Heart left ventricle (tissue), 16 donors: ENCODE data around the gene OSGIN1. TPM values are rescaled to one million over a fixed set of nuclear protein-coding genes. Genes with fewer than 3 reads are reported as not detected.

Source experiments
- ATAC-seq, 4 donors: fragments of 200-7000 bp; cut with Tn5 transposase; one replicate each; pipeline ENCODE4 v1.9.1; 2020 to 2022; ENCODE audit warnings: moderate library complexity in 4 of 4, mild to moderate bottlenecking in 3 of 4, moderate number of reproducible peaks in 1 of 4
- DNase-seq, 5 donors: peaks; one replicate each; pipeline ENCODE4 v3.0.0-alpha.2; 2020
- H3K27ac ChIP-seq, 12 donors: fragments of 200-600 bp; sonication (generic) in 4 of 12; one replicate each; pipeline versions ENCODE4 v1.5.0 to v1.8.0; 2016 to 2022; ENCODE audit warnings: mild to moderate bottlenecking in 2 of 12
- H3K27me3 ChIP-seq, 9 donors: fragments of 200-600 bp; sonication (generic) in 2 of 9; one replicate each; pipeline versions ENCODE4 v1.5.1 to v1.8.0; 2016 to 2022; ENCODE audit warnings: mild to moderate bottlenecking in 3 of 9
- H3K36me3 ChIP-seq, 9 donors: fragments of 200-600 bp; sonication (generic) in 2 of 9; one replicate each; pipeline versions ENCODE4 v1.5.0 to v1.8.0; 2018 to 2022; ENCODE audit warnings: mild to moderate bottlenecking in 2 of 9
- H3K4me1 ChIP-seq, 12 donors: fragments of 200-600 bp; sonication (generic) in 4 of 12; one replicate each; pipeline versions ENCODE4 v1.5.0 to v1.8.0; 2016 to 2022; ENCODE audit warnings: mild to moderate bottlenecking in 3 of 12
- H3K4me3 ChIP-seq, 12 donors: fragments of 200-600 bp; sonication (generic) in 4 of 12; one replicate each; pipeline versions ENCODE4 v1.5.0 to v1.8.0; 2017 to 2022; ENCODE audit warnings: mild to moderate bottlenecking in 9 of 12, moderate library complexity in 4 of 12
- H3K9me3 ChIP-seq, 12 donors: fragments of 200-600 bp; sonication (generic) in 4 of 12; one replicate each; pipeline versions ENCODE4 v1.5.0 to v1.8.0; 2016 to 2022; ENCODE audit warnings: mild to moderate bottlenecking in 1 of 12
- POLR2A ChIP-seq, 2 donors: fragments of 450-650 bp; IDR thresholded peaks; one replicate each; pipeline ENCODE4 v1.6.1; 2017; ENCODE audit warnings: antibody characterized with exemption in 2 of 2, mild to moderate bottlenecking in 2 of 2, moderate library complexity in 2 of 2
- WGBS, 4 donors: extraction: QIAGEN DNeasy Blood & Tissue Kit in 2 of 4; methylation state at CpG; one replicate each; pipeline versions ENCODE4 v1.1.5 to v1.1.7; 2013 to 2018; 5-methylcytosine and 5-hydroxymethylcytosine counted together
- intact Hi-C, 10 donors: fragments of 100-400 bp; cut with DNase I; formaldehyde crosslinking; loops; one replicate each; pipeline versions ENCODE4 v1.11.1 to v1.14.2; 2022
- polyA plus RNA-seq, 2 donors: library from polyadenylated mRNA; stranded (reverse); fragments of 200-250 nt; gene quantifications; one replicate each; pipeline ENCODE4 v1.2.3, GENCODE V29; 2013
- total RNA-seq, 9 donors: library from RNA; depleted of rRNA in 2 of 9; stranded (reverse); fragments of >200 nt in 2 of 9; fragmentation: NEBNext Ultra II Directional in 3 of 9; extraction: Animal tissue kit (Norgen Biotek cat#: 25700) in 3 of 9; gene quantifications; one replicate each; pipeline versions ENCODE4 v1.1.0 to v1.2.4, GENCODE V29; 2016 to 2023
- TF ChIP-seq, protein P1 (sequence below), 12 donors: fragments of 200-600 bp; sonication (generic) in 4 of 12; IDR thresholded peaks; one replicate each; pipeline versions ENCODE4 v1.5.0 to v1.8.0; 2018 to 2022; ENCODE audit warnings: antibody characterized with exemption in 12 of 12, mild to moderate bottlenecking in 5 of 12
- donor health status: ischemic (EF 13 %, LVEDD 7.1; RV severe dilation, severe dysfunction).
- donor health status: healthy with polysubstance abuse.
- donor health status: DM: no; HTN: yes; CAD: no.
- donor health status: DM: no; HTN: no; CAD: no.
- donor health status: ischemic (EF 25% LVEDD 6.9; RV normal size, moderate dysfunction).
- donor health status: ischemic (EF 25% LVEDD 5.7; RV mildly dilated, moderate dysfunction).
- donor health status: healthy.
- donor health status: DM: yes; HTN: yes; CAD: no.
- donor health status: ischemic (EF 35%, LVEDD 5.7; RV mildly dilated, moderate dysfunction).
- donor health status: nonischemic (EF 11% LVEDD 7.7; RV severe dilation, severe dysfunction).
- donor health status: DM: yes; HTN: yes; CAD: no.
- donor health status: PGD.
- donor health status: ischemic (EF 29% LVEDD 5.4; RV normal size, mild dysfunction).
- donor health status: nonischemic (EF 23%, LVEDD 6.1; RV moderate dilation, normal function).

The OSGIN1 gene
- total and polyA plus RNA-seq, 11 donors, result 3.3 to 12.8 (median 7.0) TPM

- ATAC-seq (no peak), DNase-seq (no peak)
- TF ChIP-seq POLR2A (IDR thresholded peaks at IDR 0.05), result no peak
- TF ChIP-seq, protein P1, sequence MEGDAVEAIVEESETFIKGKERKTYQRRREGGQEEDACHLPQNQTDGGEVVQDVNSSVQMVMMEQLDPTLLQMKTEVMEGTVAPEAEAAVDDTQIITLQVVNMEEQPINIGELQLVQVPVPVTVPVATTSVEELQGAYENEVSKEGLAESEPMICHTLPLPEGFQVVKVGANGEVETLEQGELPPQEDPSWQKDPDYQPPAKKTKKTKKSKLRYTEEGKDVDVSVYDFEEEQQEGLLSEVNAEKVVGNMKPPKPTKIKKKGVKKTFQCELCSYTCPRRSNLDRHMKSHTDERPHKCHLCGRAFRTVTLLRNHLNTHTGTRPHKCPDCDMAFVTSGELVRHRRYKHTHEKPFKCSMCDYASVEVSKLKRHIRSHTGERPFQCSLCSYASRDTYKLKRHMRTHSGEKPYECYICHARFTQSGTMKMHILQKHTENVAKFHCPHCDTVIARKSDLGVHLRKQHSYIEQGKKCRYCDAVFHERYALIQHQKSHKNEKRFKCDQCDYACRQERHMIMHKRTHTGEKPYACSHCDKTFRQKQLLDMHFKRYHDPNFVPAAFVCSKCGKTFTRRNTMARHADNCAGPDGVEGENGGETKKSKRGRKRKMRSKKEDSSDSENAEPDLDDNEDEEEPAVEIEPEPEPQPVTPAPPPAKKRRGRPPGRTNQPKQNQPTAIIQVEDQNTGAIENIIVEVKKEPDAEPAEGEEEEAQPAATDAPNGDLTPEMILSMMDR (IDR thresholded peaks at IDR 0.05), result no peak
- Histone ChIP-seq H3K9me3 (no peaks in the 10 kb centered on the region), H3K4me1 (peaks cover 0 to 19% (median 5%) of the 10 kb centered on the region in 12 donors), H3K27me3 (no peaks in the 10 kb centered on the region), H3K4me3 (no peak overlapping the region), H3K27ac (no peak overlapping the region), H3K36me3 (no peaks in the 10 kb centered on the region)
- 86 to 96% (median 91%) methylated on average over 14 of the region's 14 CpGs for WGBS, 4 donors
- intact Hi-C loops, result loop anchor here in 1 of 10 donors (5.0 kb wide), 1 partner anchor 115 kb away; no protein-coding TSS in a partner anchor
Measured at GRCh38 chr16:83942074-83942473, 11.0 kb upstream of the OSGIN1 start.

- Histone ChIP-seq H3K4me1 (peaks cover 0 to 19% (median 5%) of the 10 kb centered on the region in 12 donors), H3K27ac (no peak overlapping the region), H3K36me3 (no peaks in the 10 kb centered on the region), H3K27me3 (no peaks in the 10 kb centered on the region), H3K9me3 (no peaks in the 10 kb centered on the region), H3K4me3 (no peak overlapping the region)
- WGBS, 4 donors, result 55 to 64% (median 56%) methylated on average over 11 of the region's 11 CpGs
- no peak for DNase-seq
- intact Hi-C loops, result loop anchor here in 1 of 10 donors (5.0 kb wide), 1 partner anchor 116 kb away; no protein-coding TSS in a partner anchor
- ATAC-seq, result peak in 1 of 4 donors; percentile 44
- TF ChIP-seq, protein P1 (IDR thresholded peaks at IDR 0.05), result no peak
- TF ChIP-seq POLR2A (IDR thresholded peaks at IDR 0.05), result no peak
Measured at GRCh38 chr16:83942815-83943515, 10.1 kb upstream of the OSGIN1 start.

- intact Hi-C loops, result loop anchor here in 1 of 10 donors (5.0 kb wide), 1 partner anchor 116 kb away; no protein-coding TSS in a partner anchor
- DNase-seq, result no peak
Measured at GRCh38 chr16:83943516-83944050, 9.5 kb upstream of the OSGIN1 start.

DNA sequence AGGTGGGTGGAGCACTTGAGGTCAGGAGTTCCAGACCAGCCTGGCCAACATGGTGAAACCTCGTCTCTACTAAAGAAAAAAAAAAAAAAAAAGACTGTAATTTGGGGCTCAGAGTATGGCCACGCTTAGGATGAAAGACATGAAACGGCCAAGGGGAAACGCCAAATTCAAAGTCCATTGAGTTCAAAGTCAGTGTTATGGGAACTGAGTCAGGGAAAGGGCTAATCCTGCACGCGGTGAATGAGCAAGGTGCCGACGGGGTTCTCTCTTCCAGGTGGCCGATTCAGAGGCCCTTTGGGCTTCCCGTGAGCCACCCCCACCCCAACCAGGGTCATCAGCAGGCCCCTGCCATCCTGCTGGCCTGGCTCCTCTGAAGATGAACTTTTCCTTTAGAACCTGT lies 7.5 kb upstream of the OSGIN1 start:
- TF ChIP-seq, protein P1 (IDR thresholded peaks at IDR 0.05), result no peak
- no peak for TF ChIP-seq POLR2A (IDR thresholded peaks at IDR 0.05)
- H3K27me3 ChIP-seq, result no peaks in the 10 kb centered on the region
- no peak overlapping the region for H3K4me3 ChIP-seq
- no peak for ATAC-seq
- H3K27ac ChIP-seq, result no peak overlapping the region
- H3K9me3 ChIP-seq, result no peaks in the 10 kb centered on the region
- intact Hi-C loops, result no loop called here
- WGBS, 4 donors, result 90 to 95% (median 91%) methylated on average over 10 of the region's 10 CpGs
- no peaks in the 10 kb centered on the region for H3K36me3 ChIP-seq
- peaks cover 0 to 11% (median 0%) of the 10 kb centered on the region in 12 donors for H3K4me1 ChIP-seq
- no peak for DNase-seq

More at GRCh38 chr16:83943516-83944050, 9.5 kb upstream of the OSGIN1 start:
- ATAC-seq, result no peak
- no peak overlapping the region for H3K4me3 ChIP-seq
- H3K4me1 ChIP-seq, result peaks cover 0 to 19% (median 5%) of the 10 kb centered on the region in 12 donors
- H3K27ac ChIP-seq, result no peak overlapping the region
- H3K9me3 ChIP-seq, result no peaks in the 10 kb centered on the region
- no peaks in the 10 kb centered on the region for H3K27me3 ChIP-seq
- WGBS, 4 donors, result 86 to 95% (median 93%) methylated on average over 8 to 10 of the region's 10 CpGs
- H3K36me3 ChIP-seq, result no peaks in the 10 kb centered on the region
- no peak for TF ChIP-seq POLR2A (IDR thresholded peaks at IDR 0.05)
- TF ChIP-seq, protein P1 (IDR thresholded peaks at IDR 0.05), result no peak
